Activated CD4-positive, alpha-beta T cell treated with anti-CD3 and anti-CD28 coated beads for 4 hours (primary cell): ENCODE measurements around the gene UBL4A.
"Not testable (repeated sequence)": the region's sequence is repeated elsewhere in the genome, so short reads cannot be mapped to it uniquely, and the experiment has no call there.

Experiments used
- DNase-seq, 2 donors: peaks; one replicate each; pipeline ENCODE4 v3.0.0-alpha.2; 2020

UBL4A gene

GRCh38 chrX:154507673-154508383 is 21.4 kb upstream of the UBL4A start:
- no peak for DNase-seq

GRCh38 chrX:154506483-154507332 is 20.3 kb upstream of the UBL4A start:
- DNase-seq, result no peak

GRCh38 chrX:154505734-154506133 is 19.3 kb upstream of the UBL4A start:
- no peak for DNase-seq

GRCh38 chrX:154502989-154503388 is 16.6 kb upstream of the UBL4A start:
- DNase-seq, result no peak

GRCh38 chrX:154502098-154502497 is 15.7 kb upstream of the UBL4A start:
- no peak for DNase-seq

GRCh38 chrX:154501423-154501822 is 15.0 kb upstream of the UBL4A start:
- not testable (repeated sequence) for DNase-seq

GRCh38 chrX:154496591-154497137 is 10.2 kb upstream of the UBL4A start:
- not testable (repeated sequence) for DNase-seq

GRCh38 chrX:154495472-154495922 is 9.1 kb upstream of the UBL4A start:
- DNase-seq, result no peak

- DNase-seq, result no peak
Observed at GRCh38 chrX:154494715-154495114, 8.3 kb upstream of the UBL4A start.

GRCh38 chrX:154490414-154491083 is 4.1 kb upstream of the UBL4A start, which contains the start of gene SLC10A3:
Gene SLC10A3, minus strand, starts transcription at chrX:154490629. Its CDS starts 1,689 bp downstream, at chrX:154488940.
- DNase-seq, result peak; percentile 79 to 82

GRCh38 chrX:154490021-154490413 is 3.6 kb upstream of the UBL4A start:
- no peak for DNase-seq

- no peak for DNase-seq
Observed at GRCh38 chrX:154489182-154489581, 2.8 kb upstream of the UBL4A start.

GRCh38 chrX:154488336-154489075 is 2.1 kb upstream of the UBL4A start:
- no peak for DNase-seq

- no peak for DNase-seq
Observed at GRCh38 chrX:154487518-154488290, 1.3 kb upstream of the UBL4A start.

- DNase-seq, result peak in 1 of 2 donors; percentile 20
Observed at GRCh38 chrX:154486052-154486395, 391 bp downstream of the UBL4A start.

- DNase-seq, result no peak
Observed at GRCh38 chrX:154485150-154486051, 1.0 kb downstream of the UBL4A start.

- DNase-seq, result no peak
Observed at GRCh38 chrX:154484255-154485149, 1.9 kb downstream of the UBL4A start.

- no peak for DNase-seq
Observed at GRCh38 chrX:154483325-154483724, 3.1 kb downstream of the UBL4A start.

GRCh38 chrX:154482786-154483185 is 3.6 kb downstream of the UBL4A start:
- no peak for DNase-seq
